Stomach (tissue), 4 donors: ENCODE measurements around the gene COL1A1.
A peak's percentile ranks its signal among the peaks of the same experiment; 100 is the strongest.

ENCODE experiments used
- CTCF ChIP-seq, 7 experiments: fragments of 450-650 bp in 4 of 7; fragments of 200-600 bp in 3 of 7; sonication (generic) in 3 of 7; IDR thresholded peaks; one replicate each; pipeline ENCODE4 v1.5.1; 2016 to 2019; ENCODE audit warnings: antibody characterized with exemption in 7 of 7, control low read depth in 2 of 7, mild to moderate bottlenecking in 1 of 7
- EP300 ChIP-seq: sonication (generic); formaldehyde crosslinking; IDR thresholded peaks from one replicate; pipeline ENCODE4 v1.6.1; 2017; ENCODE audit warnings: antibody characterized with exemption
- POLR2A ChIP-seq, 4 donors: fragments of 450-650 bp; IDR thresholded peaks; one replicate each; pipeline ENCODE4 v1.6.1; 2016; ENCODE audit warnings: antibody characterized with exemption in 4 of 4, control low read depth in 2 of 4, mild to moderate bottlenecking in 1 of 4, moderate library complexity in 1 of 4

- peak in 5 of 7 experiments; percentile 31 to 92 (median 83) for TF ChIP-seq CTCF (IDR thresholded peaks at IDR 0.05)
- TF ChIP-seq POLR2A (IDR thresholded peaks at IDR 0.05), result no peak
- no peak for TF ChIP-seq EP300
Observed at GRCh38 chr17:50151041-50151936, 50.1 kb downstream of the COL1A1 start.
